K562 (cell line): ENCODE measurements around the gene TNFSF13. TPM values are rescaled to one million over a fixed set of nuclear protein-coding genes. Genes with fewer than 3 reads are reported as not detected.

Source experiments
- BMI1 ChIP-seq: fragments of 150-350 bp; IDR thresholded peaks from 2 replicates; pipeline ENCODE4 v1.6.1; 2014; ENCODE audit warnings: low read length
- CCNT2 ChIP-seq: IDR thresholded peaks from 2 replicates; pipeline ENCODE4 v1.6.1; 2011; ENCODE audit warnings: borderline replicate concordance, low read depth, mild to moderate bottlenecking, moderate library complexity, mixed read lengths, low read length; ENCODE audit not compliant: insufficient read length; ENCODE audit errors: extremely low read depth
- CHD2 ChIP-seq: IDR thresholded peaks from 2 replicates; pipeline ENCODE4 v1.6.1; 2011; ENCODE audit warnings: low read depth, low read length
- ELF1 ChIP-seq: fragments of 200-800 bp; sonication (Bioruptor generic); IDR thresholded peaks from 2 replicates; pipeline ENCODE4 v1.6.1; 2016; ENCODE audit warnings: missing genetic modification characterization, missing compliant biosample characterization
- FOXM1 ChIP-seq, 2 experiments: fragments of 450-650 bp in 1 of 2; sonication (generic) in 1 of 2; formaldehyde crosslinking in 1 of 2; IDR thresholded peaks; 2 replicates each; pipeline versions ENCODE4 v1.6.1 to v1.9.0; 2017 to 2022; ENCODE audit warnings: low read depth in 2 of 2, mild to moderate bottlenecking in 2 of 2, missing genetic modification reagents in 1 of 2, moderate library complexity in 1 of 2
- GABPB1 ChIP-seq: sonication (generic); formaldehyde crosslinking; IDR thresholded peaks from 2 replicates; pipeline ENCODE4 v1.8.0; 2022; ENCODE audit warnings: mild to moderate bottlenecking, missing genetic modification reagents
- HMG20A ChIP-seq: fragments of 450-650 bp; formaldehyde crosslinking; conservative IDR thresholded peaks from 2 replicates; pipeline ENCODE4 v1.4.0; 2020; ENCODE audit warnings: mild to moderate bottlenecking, mixed read lengths
- MCM7 ChIP-seq, 2 experiments: fragments of 450-650 bp; IDR thresholded peaks; 2 replicates each; pipeline ENCODE4 v1.6.1; 2016 to 2018
- SP1 ChIP-seq: sonication (generic); formaldehyde crosslinking; IDR thresholded peaks from 2 replicates; pipeline ENCODE4 v1.8.1; 2022; ENCODE audit warnings: mild to moderate bottlenecking, missing genetic modification reagents
- SREBF1 ChIP-seq: fragments of 150-350 bp; IDR thresholded peaks from 2 replicates; pipeline ENCODE4 v1.6.1; 2014; ENCODE audit warnings: antibody characterized with exemption, low read depth, low read length, borderline replicate concordance
- TAL1 ChIP-seq: fragments of 450-650 bp; IDR thresholded peaks from 2 replicates; pipeline ENCODE4 v1.6.1; 2016; ENCODE audit warnings: mild to moderate bottlenecking
- ZBTB17 ChIP-seq: fragments of 450-650 bp; formaldehyde crosslinking; IDR thresholded peaks from 2 replicates; pipeline ENCODE4 v1.4.0; 2020; ENCODE audit warnings: mild to moderate bottlenecking
- ZNF197 ChIP-seq: fragments of 200-800 bp; sonication (Bioruptor generic); IDR thresholded peaks from 2 replicates; pipeline ENCODE4 v1.6.1; 2016; ENCODE audit warnings: low read depth, missing genetic modification characterization, missing compliant biosample characterization
- ZNF3 ChIP-seq: fragments of 250-450 bp; sonication (Bioruptor Pico); IDR thresholded peaks from 2 replicates; pipeline ENCODE4 v1.5.0; 2021; ENCODE audit warnings: mild to moderate bottlenecking, moderate library complexity
- ZNF354B ChIP-seq: fragments of 250-450 bp; sonication (Bioruptor Pico); IDR thresholded peaks from 2 replicates; pipeline ENCODE4 v1.4.0; 2020
- polyA plus RNA-seq, 8 experiments: library from polyadenylated mRNA; depleted of rRNA in 4 of 8; stranded (reverse) in 5 of 8; unstranded in 3 of 8; fragments of >200 nt; fragmentation: Nextera tagmentation in 2 of 8; fragmentation: Illumina TruSeq in 1 of 8; extraction: Ambion mirVana in 2 of 8; extraction: Trizol in 1 of 8; gene quantifications; 2 replicates each; pipeline versions ENCODE4 v1.2.1 to v1.2.3, GENCODE V29; 2011 to 2014; ENCODE audit warnings: inconsistent platforms in 1 of 8, missing spikeins in 1 of 8
- total RNA-seq, 7 experiments: library from RNA; depleted of rRNA in 6 of 7; stranded (reverse); fragments of >200 nt in 6 of 7; fragmentation: Illumina TruSeq in 2 of 7; extraction: Trizol in 2 of 7; gene quantifications; 2 replicates each; pipeline versions ENCODE4 v1.2.1 to v1.2.3, GENCODE V29; 2011 to 2021; ENCODE audit warnings: low replicate concordance in 1 of 7
- TF ChIP-seq, protein P1 (sequence below): IDR thresholded peaks from 2 replicates; pipeline ENCODE4 v1.6.1; 2014; ENCODE audit warnings: antibody characterized with exemption
- TF ChIP-seq, protein P2 (sequence below), 2 experiments: fragments of 450-650 bp; conservative IDR thresholded peaks; 2 replicates each; pipeline ENCODE4 v1.6.1; 2017; ENCODE audit warnings: mild to moderate bottlenecking in 2 of 2, moderate library complexity in 2 of 2
- TF ChIP-seq, protein P3 (sequence below): fragments of 450-650 bp; IDR thresholded peaks from 2 replicates; pipeline ENCODE4 v1.7.0; 2016; ENCODE audit warnings: borderline replicate concordance
- TF ChIP-seq, protein P4 (sequence below), 3 experiments: IDR thresholded peaks in 2 of 3; conservative IDR thresholded peaks in 1 of 3; 2 replicates each; pipeline ENCODE4 v1.5.1; 2011 to 2012; ENCODE audit warnings: low read length in 3 of 3, mild to moderate bottlenecking in 3 of 3, control low read depth in 2 of 3, improper control_type of control experiment in 1 of 3, inconsistent platforms in 1 of 3, low read depth in 1 of 3, mixed read lengths in 1 of 3, moderate library complexity in 1 of 3; ENCODE audit not compliant: insufficient read depth in 2 of 3

TNFSF13 gene
- total and polyA plus RNA-seq, 9 of the 15 experiments (the other 6 are each of a cell fraction or from before 2014, with no cell fraction given) = 0.04 to 0.51 (median 0.19) TPM; not detected in 1

DNA sequence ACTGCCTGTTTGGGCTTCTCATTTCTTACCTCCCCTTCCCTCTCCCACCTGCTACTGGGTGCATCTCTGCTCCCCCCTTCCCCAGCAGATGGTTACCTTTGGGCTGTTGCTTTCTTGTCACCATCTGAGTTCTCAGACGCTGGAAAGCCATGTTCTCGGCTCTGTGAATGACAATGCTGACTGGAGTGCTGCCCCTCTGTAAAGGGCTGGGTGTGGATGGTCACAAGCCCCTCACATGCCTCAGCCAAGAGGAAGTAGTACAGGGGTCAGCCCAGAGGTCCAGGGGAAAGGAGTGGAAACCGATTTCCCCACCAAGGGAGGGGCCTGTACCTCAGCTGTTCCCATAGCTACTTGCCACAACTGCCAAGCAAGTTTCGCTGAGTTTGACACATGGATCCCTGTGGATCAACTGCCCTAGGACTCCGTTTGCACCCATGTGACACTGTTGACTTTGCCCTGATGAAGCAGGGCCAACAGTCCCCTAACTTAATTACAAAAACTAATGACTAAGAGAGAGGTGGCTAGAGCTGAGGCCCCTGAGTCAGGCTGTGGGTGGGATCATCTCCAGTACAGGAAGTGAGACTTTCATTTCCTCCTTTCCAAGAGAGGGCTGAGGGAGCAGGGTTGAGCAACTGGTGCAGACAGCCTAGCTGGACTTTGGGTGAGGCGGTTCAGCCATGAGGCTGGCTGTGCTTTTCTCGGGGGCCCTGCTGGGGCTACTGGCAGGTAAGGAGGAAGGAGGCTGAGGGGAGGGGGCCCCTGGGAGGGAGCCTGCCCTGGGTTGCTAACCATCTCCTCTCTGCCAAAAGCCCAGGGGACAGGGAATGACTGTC, 20.7 kb downstream of the TNFSF13 start, which contains the start of gene CD68 (continued):
- TF ChIP-seq, protein P1, sequence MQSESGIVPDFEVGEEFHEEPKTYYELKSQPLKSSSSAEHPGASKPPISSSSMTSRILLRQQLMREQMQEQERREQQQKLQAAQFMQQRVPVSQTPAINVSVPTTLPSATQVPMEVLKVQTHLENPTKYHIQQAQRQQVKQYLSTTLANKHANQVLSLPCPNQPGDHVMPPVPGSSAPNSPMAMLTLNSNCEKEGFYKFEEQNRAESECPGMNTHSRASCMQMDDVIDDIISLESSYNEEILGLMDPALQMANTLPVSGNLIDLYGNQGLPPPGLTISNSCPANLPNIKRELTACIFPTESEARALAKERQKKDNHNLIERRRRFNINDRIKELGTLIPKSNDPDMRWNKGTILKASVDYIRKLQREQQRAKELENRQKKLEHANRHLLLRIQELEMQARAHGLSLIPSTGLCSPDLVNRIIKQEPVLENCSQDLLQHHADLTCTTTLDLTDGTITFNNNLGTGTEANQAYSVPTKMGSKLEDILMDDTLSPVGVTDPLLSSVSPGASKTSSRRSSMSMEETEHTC = peak; percentile 52; the same call in 1 of the 2 replicates
- TF ChIP-seq SP1 (CRISPR knock-in tag) = no peak; the same call in 1 of the 2 replicates
- TF ChIP-seq ZNF354B = no peak
- TF ChIP-seq CCNT2 = no peak
- TF ChIP-seq, protein P2, sequence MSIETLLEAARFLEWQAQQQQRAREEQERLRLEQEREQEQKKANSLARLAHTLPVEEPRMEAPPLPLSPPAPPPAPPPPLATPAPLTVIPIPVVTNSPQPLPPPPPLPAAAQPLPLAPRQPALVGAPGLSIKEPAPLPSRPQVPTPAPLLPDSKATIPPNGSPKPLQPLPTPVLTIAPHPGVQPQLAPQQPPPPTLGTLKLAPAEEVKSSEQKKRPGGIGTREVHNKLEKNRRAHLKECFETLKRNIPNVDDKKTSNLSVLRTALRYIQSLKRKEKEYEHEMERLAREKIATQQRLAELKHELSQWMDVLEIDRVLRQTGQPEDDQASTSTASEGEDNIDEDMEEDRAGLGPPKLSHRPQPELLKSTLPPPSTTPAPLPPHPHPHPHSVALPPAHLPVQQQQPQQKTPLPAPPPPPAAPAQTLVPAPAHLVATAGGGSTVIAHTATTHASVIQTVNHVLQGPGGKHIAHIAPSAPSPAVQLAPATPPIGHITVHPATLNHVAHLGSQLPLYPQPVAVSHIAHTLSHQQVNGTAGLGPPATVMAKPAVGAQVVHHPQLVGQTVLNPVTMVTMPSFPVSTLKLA (conservative IDR thresholded peaks at IDR 0.05) = peak; percentile 73 to 88
- no peak for TF ChIP-seq HMG20A
- peak; percentile 12; the same call in 1 of the 2 replicates for TF ChIP-seq GABPB1 (CRISPR knock-in tag)
- peak; percentile 57; the same call in 1 of the 2 replicates for TF ChIP-seq BMI1
- peak; percentile 48 for TF ChIP-seq CHD2
- TF ChIP-seq ELF1 = peak; percentile 41; the same call in 1 of the 2 replicates
- TF ChIP-seq SREBF1 = no peak
- TF ChIP-seq ZNF3 (CRISPR knock-in tag) = no peak
- no peak for TF ChIP-seq FOXM1 (IDR thresholded peaks at IDR 0.05; ENCODE audit: low read depth)
- no peak for TF ChIP-seq FOXM1 (CRISPR knock-in tag; IDR thresholded peaks at IDR 0.05; ENCODE audit: low read depth)
- TF ChIP-seq, protein P3, sequence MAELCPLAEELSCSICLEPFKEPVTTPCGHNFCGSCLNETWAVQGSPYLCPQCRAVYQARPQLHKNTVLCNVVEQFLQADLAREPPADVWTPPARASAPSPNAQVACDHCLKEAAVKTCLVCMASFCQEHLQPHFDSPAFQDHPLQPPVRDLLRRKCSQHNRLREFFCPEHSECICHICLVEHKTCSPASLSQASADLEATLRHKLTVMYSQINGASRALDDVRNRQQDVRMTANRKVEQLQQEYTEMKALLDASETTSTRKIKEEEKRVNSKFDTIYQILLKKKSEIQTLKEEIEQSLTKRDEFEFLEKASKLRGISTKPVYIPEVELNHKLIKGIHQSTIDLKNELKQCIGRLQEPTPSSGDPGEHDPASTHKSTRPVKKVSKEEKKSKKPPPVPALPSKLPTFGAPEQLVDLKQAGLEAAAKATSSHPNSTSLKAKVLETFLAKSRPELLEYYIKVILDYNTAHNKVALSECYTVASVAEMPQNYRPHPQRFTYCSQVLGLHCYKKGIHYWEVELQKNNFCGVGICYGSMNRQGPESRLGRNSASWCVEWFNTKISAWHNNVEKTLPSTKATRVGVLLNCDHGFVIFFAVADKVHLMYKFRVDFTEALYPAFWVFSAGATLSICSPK = no peak
- no peak for TF ChIP-seq TAL1
- TF ChIP-seq ZBTB17 = no peak
- no peak for TF ChIP-seq MCM7 (IDR thresholded peaks at IDR 0.05)
- TF ChIP-seq, protein P4, sequence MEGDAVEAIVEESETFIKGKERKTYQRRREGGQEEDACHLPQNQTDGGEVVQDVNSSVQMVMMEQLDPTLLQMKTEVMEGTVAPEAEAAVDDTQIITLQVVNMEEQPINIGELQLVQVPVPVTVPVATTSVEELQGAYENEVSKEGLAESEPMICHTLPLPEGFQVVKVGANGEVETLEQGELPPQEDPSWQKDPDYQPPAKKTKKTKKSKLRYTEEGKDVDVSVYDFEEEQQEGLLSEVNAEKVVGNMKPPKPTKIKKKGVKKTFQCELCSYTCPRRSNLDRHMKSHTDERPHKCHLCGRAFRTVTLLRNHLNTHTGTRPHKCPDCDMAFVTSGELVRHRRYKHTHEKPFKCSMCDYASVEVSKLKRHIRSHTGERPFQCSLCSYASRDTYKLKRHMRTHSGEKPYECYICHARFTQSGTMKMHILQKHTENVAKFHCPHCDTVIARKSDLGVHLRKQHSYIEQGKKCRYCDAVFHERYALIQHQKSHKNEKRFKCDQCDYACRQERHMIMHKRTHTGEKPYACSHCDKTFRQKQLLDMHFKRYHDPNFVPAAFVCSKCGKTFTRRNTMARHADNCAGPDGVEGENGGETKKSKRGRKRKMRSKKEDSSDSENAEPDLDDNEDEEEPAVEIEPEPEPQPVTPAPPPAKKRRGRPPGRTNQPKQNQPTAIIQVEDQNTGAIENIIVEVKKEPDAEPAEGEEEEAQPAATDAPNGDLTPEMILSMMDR (IDR thresholded peaks at IDR 0.05 in 2 of 3, conservative IDR thresholded peaks at IDR 0.05 in 1 of 3; ENCODE audit: insufficient read depth in 2 of 3, low read depth in 1 of 3, low read length in 3 of 3) = no peak
- TF ChIP-seq ZNF197 = 0 out of 2 replicates have a peak, but pooled peaks have one; percentile 49
